ENCODE data around the gene PRR16.
"Not testable (repeated sequence)": the region's sequence is repeated elsewhere in the genome, so short reads cannot be mapped to it uniquely, and the experiment has no call there.

The PRR16 gene

DNA sequence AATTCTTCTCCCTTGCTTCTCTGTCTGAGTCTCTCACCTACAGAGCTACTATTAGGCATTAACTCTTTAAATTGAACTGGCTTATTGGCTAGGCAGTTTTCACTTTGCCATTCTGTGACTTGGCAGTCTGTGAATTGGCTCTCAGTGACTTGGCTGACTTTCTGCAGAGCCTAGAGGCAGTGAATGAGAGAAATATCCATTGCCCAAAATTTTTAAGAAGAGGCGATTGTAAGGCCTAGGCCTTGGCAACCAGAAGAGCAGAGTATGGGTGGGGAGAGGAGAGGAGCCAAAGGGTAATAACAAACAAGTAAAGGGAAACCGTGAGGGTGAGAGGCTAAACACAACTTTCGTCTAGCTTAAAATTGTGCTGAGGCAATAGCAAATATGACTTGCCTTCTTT lies 176.7 kb downstream of the PRR16 start:
- DNase-seq (ENCODE audit: low read depth in 2 of 2): no peak

DNA sequence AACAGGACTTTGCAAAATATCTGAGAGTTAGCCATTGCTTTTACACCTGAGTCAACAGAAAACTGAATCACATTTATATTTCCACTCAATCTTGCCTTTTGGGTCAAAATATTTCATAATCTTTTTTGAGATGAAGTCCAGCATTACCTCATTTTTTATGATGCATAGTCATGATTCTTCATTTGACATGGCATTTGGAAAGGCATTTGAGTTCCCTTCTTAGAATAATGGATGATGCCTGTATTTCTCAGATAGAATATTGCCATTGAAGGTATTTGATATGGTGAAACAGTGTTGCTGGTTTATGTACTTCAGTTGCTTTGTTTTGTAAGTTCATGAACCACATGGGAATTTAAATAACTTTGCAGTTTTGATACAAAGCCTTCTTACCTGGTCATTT lies 180.4 kb downstream of the PRR16 start:
- no peak for DNase-seq (ENCODE audit: low read depth in 2 of 2)

DNA sequence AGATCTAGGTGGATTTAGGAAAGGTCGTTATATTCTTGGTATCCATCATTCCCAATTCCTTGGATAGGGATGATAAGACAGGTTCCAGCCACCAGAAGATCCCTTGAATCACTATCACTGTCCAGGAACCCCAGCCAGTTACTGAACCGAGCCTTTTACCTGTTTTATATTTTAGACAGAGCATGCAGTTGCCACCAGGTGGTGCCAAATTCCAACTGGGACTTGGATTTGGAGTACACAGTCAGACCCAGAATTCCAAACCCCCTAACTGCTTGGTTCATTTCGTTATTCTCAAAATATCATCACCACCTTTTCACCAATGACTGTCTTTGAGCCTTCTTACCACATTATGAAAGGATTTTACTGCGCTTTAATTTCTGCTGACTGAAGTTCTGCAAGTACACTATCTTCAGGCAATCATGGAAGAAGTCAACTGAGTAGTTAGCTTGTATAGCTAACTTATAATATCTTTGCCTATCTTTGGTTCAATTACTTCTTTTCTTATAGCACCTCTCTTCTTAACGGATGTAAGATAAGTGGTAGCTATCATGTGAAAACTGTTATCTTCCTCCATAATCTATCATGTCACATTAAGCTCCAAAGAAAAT lies 191.8 kb downstream of the PRR16 start:
- no peak for DNase-seq (ENCODE audit: low read depth in 2 of 2)

DNA sequence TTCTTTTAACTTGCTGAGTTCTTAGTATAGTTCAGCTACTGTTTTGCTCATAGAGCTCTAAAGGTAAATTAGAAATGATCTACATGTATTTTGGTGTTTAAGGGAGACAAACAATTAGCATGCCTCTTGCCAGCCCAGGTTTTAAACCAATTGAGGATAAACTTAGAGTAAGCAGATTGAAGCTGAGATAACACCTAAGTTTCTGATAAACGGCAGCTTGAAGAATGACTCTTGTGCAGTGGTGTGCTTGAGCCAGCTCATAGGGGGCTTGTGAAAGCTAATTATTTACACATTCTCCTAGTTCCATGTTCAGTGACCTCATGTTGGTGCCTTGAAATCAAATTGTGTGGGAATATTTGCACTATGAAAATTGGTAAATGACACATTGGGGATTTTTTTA lies 193.0 kb downstream of the PRR16 start:
- no peak for DNase-seq (ENCODE audit: low read depth in 2 of 2)

DNA sequence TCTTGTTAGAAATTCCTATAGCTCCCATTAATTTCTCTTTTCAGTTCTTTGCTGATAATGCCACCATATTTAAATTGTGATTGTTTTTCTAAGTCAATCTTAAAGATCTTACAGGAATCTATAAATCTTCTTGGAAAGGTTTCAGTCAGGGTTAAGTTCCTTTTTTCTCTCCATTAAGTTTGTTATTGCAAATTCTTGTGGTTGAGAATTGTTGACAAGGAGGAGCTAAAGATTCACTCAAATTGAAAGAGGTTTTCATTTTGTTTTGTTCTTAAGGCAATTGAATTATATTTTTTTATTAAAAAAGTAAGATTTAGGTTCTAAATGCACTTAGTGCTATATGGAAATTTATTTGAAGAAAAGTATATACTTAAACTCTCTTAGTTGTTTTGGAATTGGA lies 213.4 kb downstream of the PRR16 start:
- DNase-seq (ENCODE audit: low read depth in 2 of 2): no peak

DNA sequence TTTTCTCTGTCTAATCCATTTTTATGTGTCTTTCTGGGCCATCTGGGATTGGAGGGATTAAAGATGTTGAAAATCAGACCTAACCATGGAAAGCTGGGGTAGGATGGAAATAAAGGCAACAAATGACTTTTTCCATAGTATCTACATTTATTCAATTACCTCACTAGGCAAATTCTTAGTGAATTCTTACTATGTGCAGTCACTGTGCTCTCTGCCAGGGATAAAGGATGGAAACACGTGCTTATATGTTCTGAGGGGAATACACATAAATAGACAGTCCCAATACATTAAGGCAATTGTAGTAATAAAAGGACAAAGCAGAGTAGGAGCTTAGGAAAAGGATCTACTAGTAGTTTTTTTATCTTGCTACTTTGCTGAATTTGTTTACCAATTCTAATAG lies 214.2 kb downstream of the PRR16 start:
- DNase-seq (ENCODE audit: low read depth in 2 of 2): no peak

DNA sequence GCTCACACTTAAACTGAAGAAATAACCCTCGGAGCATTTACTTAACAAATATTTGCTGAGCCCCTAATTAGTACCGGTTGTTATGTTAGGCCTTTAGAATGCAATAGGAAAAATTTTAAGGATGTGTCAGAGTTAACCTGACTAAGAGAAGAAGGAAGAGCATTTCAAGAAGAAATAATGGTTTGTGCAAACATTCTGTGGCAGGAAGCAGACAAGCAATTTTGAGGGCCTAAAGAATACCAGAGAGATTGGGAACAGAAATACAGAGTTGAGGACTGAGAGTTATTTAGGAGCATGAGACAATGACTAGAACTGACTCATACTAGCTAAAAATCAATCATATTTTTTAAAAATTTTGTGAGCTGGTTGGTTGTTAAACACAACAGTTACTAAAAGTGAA lies 218.8 kb downstream of the PRR16 start:
- DNase-seq (ENCODE audit: low read depth in 2 of 2): no peak

DNA sequence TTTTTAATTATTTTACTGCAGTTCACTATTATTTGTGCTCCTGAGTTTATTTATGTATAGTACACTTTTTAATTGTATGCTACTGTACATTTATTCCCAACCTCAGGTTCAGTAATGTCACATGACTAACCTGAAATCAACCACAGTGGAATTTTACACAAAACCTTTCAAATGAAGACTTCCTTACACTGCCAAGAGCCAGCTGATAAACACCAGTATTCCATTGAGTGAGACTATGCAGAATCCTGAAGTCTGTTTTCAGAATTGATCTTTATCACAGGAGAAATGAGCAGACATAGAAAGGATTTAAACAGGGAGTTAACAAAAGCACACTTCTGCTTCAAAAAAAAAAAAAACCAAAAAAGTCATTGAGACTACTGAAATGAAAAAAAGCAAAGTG lies 219.5 kb downstream of the PRR16 start:
- DNase-seq (ENCODE audit: low read depth in 2 of 2): no peak

DNA sequence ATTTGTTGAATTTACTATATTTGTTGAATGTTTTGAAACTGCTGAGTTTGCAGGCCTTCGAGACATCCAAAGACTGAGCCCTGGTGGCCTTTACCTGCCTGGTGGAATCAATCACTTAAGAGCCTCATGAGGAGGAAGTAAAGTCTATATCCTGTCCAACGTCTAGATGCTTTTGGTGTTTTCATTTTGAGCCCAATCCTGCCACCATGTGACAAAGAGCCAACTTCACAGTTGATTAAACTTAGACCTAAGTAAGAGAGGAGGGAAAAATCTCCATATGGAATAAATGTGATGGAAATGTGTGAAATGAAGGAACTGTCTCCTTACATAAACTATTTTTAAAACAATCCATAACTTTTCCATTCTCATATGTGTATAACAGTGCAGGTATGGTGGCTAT lies 220.1 kb downstream of the PRR16 start:
- no peak for DNase-seq (ENCODE audit: low read depth in 2 of 2)

DNA sequence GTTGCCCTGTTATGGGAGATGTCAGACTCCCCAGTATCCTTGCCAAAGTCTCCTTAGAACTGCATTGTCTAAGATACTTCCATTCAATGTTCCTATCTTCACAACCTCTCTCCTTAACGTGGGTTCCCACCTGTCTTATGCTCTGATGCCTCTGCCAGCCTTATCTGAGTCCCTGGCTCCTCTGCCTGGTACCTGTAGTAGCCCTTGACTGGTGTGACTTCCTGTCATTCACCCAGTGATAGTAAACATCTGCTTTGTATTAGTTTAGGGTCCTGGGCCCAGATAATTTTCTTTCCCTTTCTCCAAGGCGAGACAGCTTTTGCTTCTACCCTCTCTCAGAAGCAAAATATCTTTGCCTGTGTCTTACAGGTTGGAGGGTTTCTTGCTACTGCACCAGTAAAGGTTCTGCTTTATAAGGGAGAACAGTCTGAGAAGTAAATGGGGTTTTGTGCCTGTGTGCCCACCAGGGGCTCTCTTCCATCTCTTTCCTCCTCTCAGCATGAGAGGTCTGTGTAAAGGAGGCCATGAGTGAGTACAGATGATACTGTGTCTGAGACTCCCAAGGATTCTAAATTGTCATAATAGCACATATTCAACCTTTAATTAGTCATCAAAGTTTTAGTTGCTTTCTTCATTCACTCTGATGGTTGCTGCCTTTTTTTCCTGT lies 220.8 kb downstream of the PRR16 start:
- DNase-seq (ENCODE audit: low read depth in 2 of 2): no peak

DNA sequence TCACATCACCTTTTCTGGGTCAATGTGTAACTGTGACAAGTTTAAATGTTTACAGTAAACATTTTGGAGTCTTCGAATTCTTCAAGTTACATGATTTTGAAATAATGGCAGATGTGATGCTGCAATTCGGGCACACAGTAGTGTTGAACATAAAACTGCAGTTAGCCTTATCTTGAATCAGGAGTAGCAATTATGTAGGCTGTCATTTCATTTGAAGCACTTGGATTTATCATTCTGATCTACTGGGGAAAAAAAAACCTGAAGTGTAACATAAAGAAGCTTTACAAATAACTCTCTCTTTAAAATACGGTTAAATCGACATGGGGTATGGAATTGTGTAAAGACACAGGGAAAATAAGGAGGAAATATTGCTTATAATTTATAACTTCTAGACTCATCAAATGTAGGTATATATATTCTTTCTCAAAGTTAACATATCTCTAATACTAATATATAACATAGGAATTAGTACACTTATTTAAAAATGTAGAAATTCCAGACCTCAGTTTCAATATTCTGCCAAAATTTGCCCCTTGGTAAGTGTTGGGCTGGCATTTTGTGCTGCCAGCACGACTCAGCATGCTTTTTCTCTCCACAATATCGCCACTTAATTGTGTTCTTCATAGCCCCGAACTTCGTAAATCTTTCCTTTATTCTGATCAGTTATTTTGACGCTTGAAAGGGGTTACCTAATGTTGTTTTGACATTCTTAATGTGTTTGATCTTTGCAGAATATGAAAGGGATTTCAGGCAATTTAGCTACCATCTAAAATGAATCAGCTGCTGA lies 226.7 kb downstream of the PRR16 start:
- no peak for DNase-seq (ENCODE audit: low read depth in 2 of 2)

DNA sequence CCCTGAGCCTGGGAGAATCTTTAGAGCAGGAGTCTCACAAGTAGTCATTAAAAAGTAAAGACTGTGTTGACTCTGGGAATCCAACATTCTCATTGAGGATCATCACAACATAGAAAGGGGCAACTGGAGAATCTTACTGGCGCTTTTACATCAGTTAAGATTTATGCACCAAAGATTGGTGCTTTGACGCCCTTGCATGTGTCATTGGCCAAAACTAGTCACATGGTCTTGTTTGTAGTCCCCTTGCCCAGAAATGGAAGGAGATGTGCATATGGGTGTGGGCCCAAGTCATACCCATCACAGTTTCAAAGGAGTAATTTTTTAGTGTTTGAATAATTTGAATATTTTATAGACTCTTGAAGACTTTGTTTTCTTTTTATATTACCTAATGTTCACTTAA lies 228.2 kb downstream of the PRR16 start:
- DNase-seq (ENCODE audit: low read depth in 2 of 2): no peak

DNA sequence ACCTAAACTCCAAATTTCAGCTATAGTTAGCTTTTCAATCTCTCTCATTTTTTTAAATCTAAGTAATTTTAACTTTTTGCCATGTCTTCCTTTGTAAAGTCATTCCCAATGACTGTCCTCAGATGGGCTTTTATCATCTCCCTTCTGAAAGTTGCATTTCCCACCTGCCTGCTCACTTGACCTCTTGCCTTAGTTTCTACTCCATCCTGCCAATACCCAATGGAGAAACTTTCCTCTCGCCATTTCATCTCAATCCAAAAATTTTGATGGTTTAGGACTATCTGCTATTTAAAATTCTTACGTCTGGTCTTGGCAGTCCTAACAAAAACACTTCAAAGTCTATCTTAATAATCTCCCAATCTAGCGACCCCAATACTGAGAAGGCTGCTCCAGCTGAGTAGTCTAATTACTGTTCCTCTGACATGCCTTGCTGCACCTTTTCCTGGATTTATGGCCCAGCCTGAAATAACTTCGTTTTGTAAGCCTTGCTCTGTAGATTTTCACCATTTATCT lies 231.3 kb downstream of the PRR16 start:
- no peak for DNase-seq (ENCODE audit: low read depth in 2 of 2)

DNA sequence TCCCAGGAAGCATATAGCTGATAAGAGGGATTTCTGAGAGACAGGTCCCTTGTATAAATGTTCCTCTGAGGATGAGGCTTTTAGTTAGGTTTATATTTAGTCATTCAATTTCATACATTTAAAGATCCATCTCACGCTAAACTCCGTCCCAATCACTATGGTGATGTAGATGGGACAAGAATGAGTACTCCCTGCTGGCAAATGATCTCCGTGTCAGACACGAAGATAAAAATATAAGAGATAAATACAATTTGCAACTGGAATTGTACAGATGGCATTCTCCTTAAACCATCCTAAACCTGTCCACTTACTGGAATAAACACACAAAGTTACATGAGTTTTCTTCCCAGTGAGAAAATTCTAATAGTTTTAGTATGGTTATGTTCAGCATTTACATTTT lies 233.0 kb downstream of the PRR16 start:
- DNase-seq (ENCODE audit: low read depth in 2 of 2): no peak

DNA sequence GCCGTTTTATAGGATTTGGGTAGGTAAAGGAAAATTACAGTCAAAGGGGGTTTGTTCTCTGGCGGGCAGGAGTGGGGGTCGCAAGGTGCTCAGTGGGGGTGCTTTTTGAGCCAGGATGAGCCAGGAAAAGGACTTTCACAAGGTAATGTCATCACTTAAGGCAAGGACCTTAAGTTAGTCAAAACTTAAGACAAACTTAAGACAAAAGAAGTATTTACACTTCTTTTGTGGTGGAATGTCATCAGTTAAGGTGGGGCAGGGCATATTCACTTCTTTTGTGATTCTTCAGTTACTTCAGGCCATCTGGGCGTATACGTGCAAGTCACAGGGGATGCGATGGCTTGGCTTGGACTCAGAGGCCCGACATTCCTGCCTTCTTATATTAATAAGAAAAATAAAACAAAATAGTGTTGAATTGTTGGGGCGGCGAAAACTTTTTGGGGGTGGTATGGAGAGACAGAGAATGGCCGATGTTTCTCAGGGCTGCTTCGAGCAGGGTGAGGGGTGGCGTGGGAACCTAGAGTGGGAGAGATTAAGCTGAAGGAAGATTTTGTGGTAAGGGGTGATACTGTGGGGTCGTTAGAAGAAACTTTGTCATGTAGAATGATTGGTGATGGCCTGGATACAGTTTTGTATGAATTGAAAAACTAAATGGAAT lies 233.7 kb downstream of the PRR16 start:
- not testable (repeated sequence) for DNase-seq (ENCODE audit: low read depth in 2 of 2)

DNA sequence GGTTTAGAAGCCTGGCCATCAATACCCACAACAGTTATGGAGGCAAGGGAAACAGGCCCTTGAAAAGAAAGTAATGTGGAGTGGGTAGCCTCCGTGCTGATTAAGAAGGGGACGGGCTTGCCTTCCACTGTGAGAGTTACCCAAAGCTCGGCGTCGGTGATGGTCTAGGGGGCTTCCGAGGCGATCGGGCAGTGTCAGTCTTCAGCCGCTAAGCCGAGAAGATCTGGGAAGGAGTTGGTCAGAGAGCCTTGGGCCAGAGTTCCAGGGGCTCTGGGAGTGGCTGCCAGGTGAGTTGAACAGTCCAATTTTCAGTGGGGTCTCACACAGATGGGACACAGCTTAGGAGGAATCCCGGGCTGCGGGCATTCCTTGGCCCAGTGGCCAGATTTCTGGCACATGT lies 236.6 kb downstream of the PRR16 start:
- DNase-seq (ENCODE audit: low read depth in 2 of 2): not testable (repeated sequence)

DNA sequence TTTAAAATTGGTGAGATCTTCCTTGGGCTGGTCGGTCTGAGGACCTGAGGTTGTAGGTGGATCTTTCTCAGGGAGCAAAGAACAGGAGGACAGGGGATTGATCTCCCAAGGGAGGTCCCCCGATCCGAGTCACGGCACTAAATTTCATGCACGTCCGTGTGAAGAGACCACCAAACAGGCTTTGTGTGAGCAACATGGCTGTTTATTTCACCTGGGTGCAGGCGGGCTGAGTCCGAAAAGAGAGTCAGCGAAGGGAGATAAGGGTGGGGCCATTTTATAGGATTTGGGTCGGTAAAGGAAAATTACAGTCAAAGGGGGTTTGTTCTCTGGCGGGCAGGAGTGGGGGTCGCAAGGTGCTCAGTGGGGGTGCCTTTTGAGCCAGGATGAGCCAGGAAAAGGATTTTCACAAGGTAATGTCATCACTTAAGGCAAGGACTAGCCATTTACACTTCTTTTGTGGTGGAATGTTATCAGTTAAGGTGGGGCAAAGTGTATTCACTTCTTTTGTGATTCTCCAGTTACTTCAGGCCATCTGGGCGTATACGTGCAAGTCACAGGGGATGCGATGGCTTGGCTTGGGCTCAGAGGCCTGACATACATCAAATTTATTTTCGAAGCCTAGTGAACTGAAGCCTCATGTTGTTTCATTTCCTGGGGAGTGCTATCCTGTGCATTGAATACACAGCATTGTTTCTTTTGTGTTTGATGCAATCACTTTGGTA lies 238.9 kb downstream of the PRR16 start:
- not testable (repeated sequence) for DNase-seq (ENCODE audit: low read depth in 2 of 2)

DNA sequence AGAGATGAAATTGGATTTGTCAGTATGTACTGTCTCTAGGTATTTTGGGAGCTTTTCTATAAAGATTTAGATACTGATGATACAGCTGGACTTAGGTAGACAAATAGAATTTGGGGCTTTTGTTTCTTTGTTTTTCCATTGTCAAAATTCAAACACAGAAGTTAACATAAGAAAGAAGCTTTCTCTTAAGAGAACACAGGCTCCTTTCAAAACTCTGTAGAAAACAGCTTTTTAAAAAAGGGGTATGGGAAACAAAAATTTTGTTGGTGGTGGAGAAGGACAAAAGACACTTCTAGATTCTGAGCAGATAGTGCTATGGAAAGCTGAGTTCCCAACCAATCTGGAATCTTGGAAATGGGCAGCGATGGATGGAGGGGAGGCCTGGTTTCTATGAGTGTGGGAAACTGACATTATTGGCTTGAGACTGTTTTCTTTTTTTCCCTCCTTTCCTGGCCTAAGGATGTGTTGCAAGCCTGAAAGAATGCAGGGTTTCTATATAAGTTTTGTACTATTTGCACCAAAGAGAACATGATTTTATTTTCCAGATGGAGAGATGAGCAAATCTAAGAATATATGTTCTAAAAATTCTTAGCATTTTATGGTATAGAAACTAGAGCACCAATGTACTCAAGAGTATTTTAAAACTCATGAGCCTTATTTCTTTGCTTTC lies 240.0 kb downstream of the PRR16 start:
- no peak for DNase-seq (ENCODE audit: low read depth in 2 of 2)

DNA sequence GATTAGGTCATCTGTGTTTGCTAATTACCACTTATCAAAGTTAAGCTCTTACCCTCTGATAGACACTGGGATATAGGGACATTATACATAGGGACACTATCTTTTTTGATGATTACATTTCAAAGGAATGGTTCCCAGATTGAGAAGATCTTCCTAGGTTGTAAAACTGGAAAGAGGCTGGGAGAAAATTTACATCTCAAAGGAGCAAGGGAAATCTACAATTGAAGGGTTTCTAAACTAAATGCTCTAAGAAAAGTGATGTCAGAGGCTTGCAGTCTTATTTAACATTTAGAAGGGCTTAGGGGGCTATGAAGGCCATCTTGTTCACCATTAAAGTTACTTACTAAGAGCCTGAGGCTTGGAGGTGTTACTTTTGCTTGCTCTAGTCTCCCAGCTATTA lies 242.8 kb downstream of the PRR16 start:
- DNase-seq (ENCODE audit: low read depth in 2 of 2): no peak

DNA sequence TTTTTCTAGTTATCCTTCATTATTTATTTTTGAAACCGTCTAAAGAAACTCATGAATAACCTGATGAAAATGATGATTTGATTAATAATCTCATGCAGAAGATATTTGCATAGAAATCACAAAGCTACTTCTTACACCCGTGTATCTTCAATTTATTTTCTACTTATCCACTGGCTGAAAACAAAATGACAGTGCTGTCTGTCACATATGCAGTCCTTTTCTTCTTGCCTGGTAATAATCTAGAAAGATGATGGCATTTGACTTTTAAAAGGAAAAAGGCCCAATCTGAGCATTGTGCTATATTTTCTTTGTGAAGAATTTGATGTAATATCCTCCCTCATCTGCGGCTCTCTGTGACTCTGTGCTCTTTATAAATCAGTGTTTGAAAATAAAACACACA lies 253.3 kb downstream of the PRR16 start:
- no peak for DNase-seq (ENCODE audit: low read depth in 2 of 2)

DNA sequence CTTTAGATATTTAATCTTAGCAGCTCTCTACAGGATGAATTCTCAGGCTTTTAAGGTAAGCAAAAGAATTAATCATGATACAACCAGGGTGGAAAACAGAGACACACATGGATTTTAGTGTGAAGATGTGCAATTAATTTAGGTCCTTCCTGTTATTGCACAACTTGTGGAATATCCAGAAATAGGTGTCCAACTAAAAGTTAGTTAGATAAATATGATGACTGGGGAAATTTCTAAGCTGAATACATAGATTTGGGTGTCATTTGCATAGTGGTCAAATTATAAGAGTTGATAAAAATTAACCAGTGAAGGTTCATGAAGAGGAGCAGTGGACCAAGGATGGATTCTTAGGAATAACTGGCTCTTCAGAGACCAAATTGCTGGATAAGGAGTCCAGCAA lies 266.1 kb downstream of the PRR16 start:
- DNase-seq (ENCODE audit: low read depth in 2 of 2): no peak

Measured in activated CD4-positive, alpha-beta T cell treated with anti-CD3 and anti-CD28 coated beads for 24 hours (primary cell).